K562 (cell line): ENCODE results near the gene DNMT3L. TPM values are rescaled to one million over a fixed set of nuclear protein-coding genes. Genes with fewer than 3 reads are reported as not detected.

Experiments used
- ATAC-seq: fragments of 200-7000 bp; cut with Tn5 transposase; 3 replicates; pipeline ENCODE4 v1.9.1; 2020; ENCODE audit warnings: moderate library complexity
- BruUV-seq: library from RNA; stranded (reverse); fragments of 400-500 nt; replicated peaks from 2 replicates; lab custom pipeline; 2021; lab: Mats Ljungman, UMichigan
- CTCF ChIA-PET: fragments of 300-600 bp; formaldehyde crosslinking; extraction: SDS; loops from one replicate; lab custom pipeline; 2021; ENCODE audit warnings: low intra/inter-chr PET ratio; lab: Yijun Ruan, JAX
- POLR2A ChIA-PET: fragments of 300-600, 350-650 bp; sonication (Branson Sonifier 250); formaldehyde crosslinking; extraction: SDS; loops from one replicate; lab custom pipeline; 2021; ENCODE audit warnings: antibody characterized with exemption, inconsistent platforms; lab: Yijun Ruan, JAX
- DNase-seq, 4 experiments: peaks; one replicate each; pipeline versions ENCODE4 v3.0.0 to v3.0.0-alpha.2; 2011 to 2018; ENCODE audit warnings: low spot score in 3 of 4, mixed read lengths in 3 of 4; ENCODE audit errors: extremely low read depth in 1 of 4
- FAIRE-seq: peaks from 2 replicates; lab custom pipeline; 2011; peaks lifted over from hg19 to GRCh38; lab: Jason Lieb, UNC
- H2AFZ ChIP-seq: 2 replicates; pipeline ENCODE4 v1.6.0; 2011; ENCODE audit warnings: low read depth, low read length, control low read depth, inconsistent platforms
- H3K27ac ChIP-seq: fragments of 200-600 bp; 3 replicates; pipeline ENCODE4 v1.8.0; 2011; ENCODE audit warnings: low read depth, mild to moderate bottlenecking, control low read depth, inconsistent platforms, low read length, moderate library complexity, mixed read lengths; ENCODE audit errors: extremely low read depth
- H3K27me3 ChIP-seq, 2 experiments: fragments of 300-600 bp in 1 of 2; 2 replicates in 1 of 2; 3 replicates in 1 of 2; pipeline versions ENCODE4 v1.6.0 to v1.8.0; 2011; ENCODE audit warnings: inconsistent platforms in 2 of 2, low read length in 2 of 2, mild to moderate bottlenecking in 1 of 2, mixed read lengths in 1 of 2, moderate library complexity in 1 of 2; ENCODE audit not compliant: control insufficient read depth in 2 of 2, insufficient read depth in 2 of 2
- H3K36me3 ChIP-seq: fragments of 300-600 bp; 3 replicates; pipeline ENCODE4 v1.8.0; 2011; ENCODE audit warnings: mild to moderate bottlenecking, low read length, inconsistent platforms; ENCODE audit not compliant: control insufficient read depth, insufficient read depth
- H3K4me1 ChIP-seq, 2 experiments: fragments of 200-600 bp in 1 of 2; replicated peaks in 1 of 2; 2 replicates in 1 of 2; 3 replicates in 1 of 2; pipeline versions ENCODE4 v1.5.1 to v1.8.0; 2011; ENCODE audit warnings: inconsistent platforms in 2 of 2, low read length in 2 of 2, mild to moderate bottlenecking in 1 of 2, mixed read lengths in 1 of 2, moderate library complexity in 1 of 2; ENCODE audit not compliant: control insufficient read depth in 2 of 2, insufficient read depth in 2 of 2
- H3K4me2 ChIP-seq: 2 replicates; pipeline ENCODE4 v1.6.1; 2011; ENCODE audit warnings: low read length, control low read depth, inconsistent platforms, mixed read lengths; ENCODE audit not compliant: insufficient read depth
- H3K4me3 ChIP-seq: fragments of 200-600 bp; sonication (generic), shearing (Covaris generic); 2 replicates; pipeline ENCODE4 v1.5.1; 2016; ENCODE audit warnings: control low read depth, inconsistent platforms
- H3K79me2 ChIP-seq: fragments of 200-600 bp; 3 replicates; pipeline ENCODE4 v1.8.0; 2011; ENCODE audit warnings: low read length, inconsistent platforms; ENCODE audit not compliant: control insufficient read depth, insufficient read depth
- H3K9ac ChIP-seq, 2 experiments: 2 replicates each; pipeline versions ENCODE4 v1.6.0 to v1.6.1; 2011; ENCODE audit warnings: low read depth in 2 of 2, low read length in 2 of 2, control low read depth in 1 of 2, inconsistent platforms in 1 of 2, mild to moderate bottlenecking in 1 of 2, mixed read lengths in 1 of 2; ENCODE audit not compliant: insufficient read depth in 1 of 2
- H3K9me1 ChIP-seq: one replicate; pipeline ENCODE4 v1.6.0; 2011; ENCODE audit warnings: inconsistent platforms, mild to moderate bottlenecking, low read length, moderate library complexity; ENCODE audit not compliant: control insufficient read depth, insufficient read depth
- H3K9me3 ChIP-seq: replicated peaks from 2 replicates; pipeline ENCODE4 v1.5.1; 2011; ENCODE audit warnings: low read depth, low read length, inconsistent platforms; ENCODE audit not compliant: control insufficient read depth, insufficient read depth
- H4K20me1 ChIP-seq: replicated peaks from 2 replicates; pipeline ENCODE4 v1.6.1; 2011; ENCODE audit warnings: low read length, inconsistent platforms, mixed read lengths; ENCODE audit not compliant: control insufficient read depth, insufficient read depth
- ATF1 ChIP-seq, 2 experiments: fragments of 450-650 bp in 1 of 2; IDR thresholded peaks; 2 replicates each; pipeline ENCODE4 v1.6.1; 2016; ENCODE audit warnings: missing compliant biosample characterization in 1 of 2, missing genetic modification characterization in 1 of 2
- EWSR1 ChIP-seq: fragments of 450-650 bp; IDR thresholded peaks from 2 replicates; pipeline ENCODE4 v1.6.1; 2018; ENCODE audit warnings: borderline replicate concordance, mild to moderate bottlenecking, low read depth, moderate library complexity; ENCODE audit not compliant: partially characterized antibody
- L3MBTL2 ChIP-seq: fragments of 450-650 bp; IDR thresholded peaks from 2 replicates; pipeline ENCODE4 v1.6.1; 2016; ENCODE audit warnings: mild to moderate bottlenecking, moderate library complexity
- POLR3A ChIP-seq: IDR thresholded peaks from 2 replicates; pipeline ENCODE4 v1.6.1; 2011; ENCODE audit warnings: borderline replicate concordance, mild to moderate bottlenecking, moderate library complexity; ENCODE audit not compliant: insufficient read length, insufficient read depth; ENCODE audit errors: extremely low read depth
- WGBS: fragments of 100-300 bp; shearing (Covaris generic); methylation state at CpG from one replicate; pipeline ENCODE4 v1.1.6; 2016; ENCODE audit warnings: low coverage, mixed read lengths; ENCODE audit not compliant: insufficient coverage; ENCODE audit errors: missing lambda C conversion rate; 5-methylcytosine and 5-hydroxymethylcytosine counted together
- in situ Hi-C: fragments of 300-500 bp; cut with MboI; formaldehyde crosslinking; loops from 4 replicates; pipeline ENCODE4 v1.15.0; 2018; ENCODE audit warnings: inconsistent platforms, mixed read lengths
- intact Hi-C: fragments of 100-400 bp; cut with micrococcal nuclease; formaldehyde crosslinking; loops from 2 replicates; pipeline ENCODE4 v1.14.2; 2022
- polyA plus RNA-seq, 8 experiments: library from polyadenylated mRNA; depleted of rRNA in 4 of 8; stranded (reverse) in 5 of 8; unstranded in 3 of 8; fragments of >200 nt; fragmentation: Nextera tagmentation in 2 of 8; fragmentation: Illumina TruSeq in 1 of 8; extraction: Ambion mirVana in 2 of 8; extraction: Trizol in 1 of 8; gene quantifications; 2 replicates each; pipeline versions ENCODE4 v1.2.1 to v1.2.3, GENCODE V29; 2011 to 2014; ENCODE audit warnings: inconsistent platforms in 1 of 8, missing spikeins in 1 of 8
- total RNA-seq, 7 experiments: library from RNA; depleted of rRNA in 6 of 7; stranded (reverse); fragments of >200 nt in 6 of 7; fragmentation: Illumina TruSeq in 2 of 7; extraction: Trizol in 2 of 7; gene quantifications; 2 replicates each; pipeline versions ENCODE4 v1.2.1 to v1.2.3, GENCODE V29; 2011 to 2021; ENCODE audit warnings: low replicate concordance in 1 of 7
- TF ChIP-seq, protein P1 (sequence below): fragments of 200-800 bp; sonication (Bioruptor generic); IDR thresholded peaks from 2 replicates; pipeline ENCODE4 v1.6.1; 2017; ENCODE audit warnings: missing genetic modification characterization, missing compliant biosample characterization
- TF ChIP-seq, protein P2 (sequence below): fragments of 250-450 bp; sonication (Bioruptor Pico); IDR thresholded peaks from 2 replicates; pipeline ENCODE4 v1.4.0; 2020; ENCODE audit warnings: borderline replicate concordance
- TF ChIP-seq, protein P3 (sequence below), 2 experiments: IDR thresholded peaks; 2 replicates each; pipeline ENCODE4 v1.6.1; 2011; ENCODE audit warnings: borderline replicate concordance in 1 of 2, control low read depth in 1 of 2, low read depth in 1 of 2, low read length in 1 of 2, mild to moderate bottlenecking in 1 of 2, mixed read lengths in 1 of 2, moderate library complexity in 1 of 2; ENCODE audit not compliant: insufficient read depth in 1 of 2, insufficient read length in 1 of 2, poor library complexity in 1 of 2, severe bottlenecking in 1 of 2; ENCODE audit errors: extremely low read depth in 1 of 2
- TF ChIP-seq, protein P4 (sequence below): sonication (generic); formaldehyde crosslinking; IDR thresholded peaks from 2 replicates; pipeline ENCODE4 v1.9.0; 2022; ENCODE audit warnings: mild to moderate bottlenecking, missing genetic modification reagents
- TF ChIP-seq, protein P5 (sequence below), 3 experiments: IDR thresholded peaks in 2 of 3; conservative IDR thresholded peaks in 1 of 3; 2 replicates each; pipeline ENCODE4 v1.5.1; 2011 to 2012; ENCODE audit warnings: low read length in 3 of 3, mild to moderate bottlenecking in 3 of 3, control low read depth in 2 of 3, improper control_type of control experiment in 1 of 3, inconsistent platforms in 1 of 3, low read depth in 1 of 3, mixed read lengths in 1 of 3, moderate library complexity in 1 of 3; ENCODE audit not compliant: insufficient read depth in 2 of 3

Gene DNMT3L
- total and polyA plus RNA-seq, 9 of the 15 experiments (the other 6 are each of a cell fraction or from before 2014, with no cell fraction given), result 0.08 TPM; not detected in 8

DNA sequence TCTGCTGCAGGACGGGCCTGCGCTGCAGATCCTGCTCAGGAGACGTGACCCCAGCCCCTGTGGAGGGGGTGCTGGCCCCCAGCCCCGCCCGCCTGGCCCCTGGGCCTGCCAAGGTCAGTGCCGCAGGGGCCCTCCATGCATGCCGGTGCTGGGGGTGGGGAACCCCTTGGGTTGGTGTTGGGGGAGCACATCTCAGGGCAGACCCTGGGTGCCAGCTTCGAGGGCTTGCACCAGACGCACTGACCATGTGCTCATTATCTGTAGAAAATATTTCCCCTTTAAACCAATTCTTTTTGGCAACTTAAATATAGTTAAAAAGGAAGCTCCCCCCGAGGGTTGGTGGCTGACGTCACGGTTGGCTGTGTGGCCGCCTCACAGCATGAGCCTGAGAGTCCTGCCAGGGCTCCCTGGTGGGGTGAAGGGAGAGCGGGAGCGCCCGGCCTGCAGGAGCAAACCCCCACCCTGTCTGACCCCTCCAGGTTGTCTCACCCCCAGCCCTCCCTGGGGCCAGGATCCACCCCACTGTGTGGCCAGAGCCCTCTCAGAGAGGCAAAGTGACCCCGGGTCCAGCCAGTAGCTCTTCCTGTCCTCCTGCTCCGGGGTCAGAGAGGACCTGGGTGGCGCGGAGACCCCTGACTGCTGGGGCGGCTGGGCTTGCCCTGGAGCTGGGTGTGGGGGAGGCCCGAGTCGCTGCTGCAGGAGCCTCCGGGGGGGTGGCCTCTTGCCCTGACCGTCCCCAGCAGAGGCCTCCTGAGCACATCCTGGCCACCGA, 32.9 kb upstream of the DNMT3L start:
- WGBS, result 15% methylated on average over 22 of the region's 26 CpGs
- H2AFZ ChIP-seq, result no peak overlapping the region
- H3K9ac ChIP-seq, result peak overlapping the region in 1 of 2 experiments; percentile 75; a peak in 2 of 4 replicates
- H3K79me2 ChIP-seq, result no peaks in the 10 kb centered on the region
- peaks cover 3% of the 10 kb centered on the region for H3K9me1 ChIP-seq
- no peak overlapping the region for H3K4me3 ChIP-seq
- H4K20me1 ChIP-seq, result peaks cover 7% of the 10 kb centered on the region; the same call in 1 of the 2 replicates
- ATAC-seq, result no peak
- intact Hi-C loops (no loop called here), in situ Hi-C loops (loop anchor here (25.0 kb wide), 1 partner anchor 132 kb away; no protein-coding TSS in a partner anchor)
- CTCF ChIA-PET, result no interaction called here
- no peak for FAIRE-seq
- H3K27ac ChIP-seq, result no peak overlapping the region
- BruUV-seq, result no TSS peak
- peaks cover 7 to 37% of the 10 kb centered on the region in 2 experiments; a peak in 3 of 5 replicates for H3K27me3 ChIP-seq
- no peaks in the 10 kb centered on the region for H3K9me3 ChIP-seq
- no peaks in the 10 kb centered on the region for H3K36me3 ChIP-seq
- peaks cover 6 to 70% of the 10 kb centered on the region in 2 experiments for H3K4me1 ChIP-seq
- H3K4me2 ChIP-seq, result no peak overlapping the region
- POLR2A ChIA-PET, result no interaction called here
- DNase-seq, result no peak
- TF ChIP-seq EWSR1, result no peak
- TF ChIP-seq L3MBTL2, result peak; percentile 64
- TF ChIP-seq, protein P1, sequence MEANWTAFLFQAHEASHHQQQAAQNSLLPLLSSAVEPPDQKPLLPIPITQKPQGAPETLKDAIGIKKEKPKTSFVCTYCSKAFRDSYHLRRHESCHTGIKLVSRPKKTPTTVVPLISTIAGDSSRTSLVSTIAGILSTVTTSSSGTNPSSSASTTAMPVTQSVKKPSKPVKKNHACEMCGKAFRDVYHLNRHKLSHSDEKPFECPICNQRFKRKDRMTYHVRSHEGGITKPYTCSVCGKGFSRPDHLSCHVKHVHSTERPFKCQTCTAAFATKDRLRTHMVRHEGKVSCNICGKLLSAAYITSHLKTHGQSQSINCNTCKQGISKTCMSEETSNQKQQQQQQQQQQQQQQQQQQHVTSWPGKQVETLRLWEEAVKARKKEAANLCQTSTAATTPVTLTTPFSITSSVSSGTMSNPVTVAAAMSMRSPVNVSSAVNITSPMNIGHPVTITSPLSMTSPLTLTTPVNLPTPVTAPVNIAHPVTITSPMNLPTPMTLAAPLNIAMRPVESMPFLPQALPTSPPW (CRISPR knock-in tag), result peak; percentile 42; the same call in 1 of the 2 replicates
- TF ChIP-seq POLR3A, result no peak
- TF ChIP-seq, protein P2, sequence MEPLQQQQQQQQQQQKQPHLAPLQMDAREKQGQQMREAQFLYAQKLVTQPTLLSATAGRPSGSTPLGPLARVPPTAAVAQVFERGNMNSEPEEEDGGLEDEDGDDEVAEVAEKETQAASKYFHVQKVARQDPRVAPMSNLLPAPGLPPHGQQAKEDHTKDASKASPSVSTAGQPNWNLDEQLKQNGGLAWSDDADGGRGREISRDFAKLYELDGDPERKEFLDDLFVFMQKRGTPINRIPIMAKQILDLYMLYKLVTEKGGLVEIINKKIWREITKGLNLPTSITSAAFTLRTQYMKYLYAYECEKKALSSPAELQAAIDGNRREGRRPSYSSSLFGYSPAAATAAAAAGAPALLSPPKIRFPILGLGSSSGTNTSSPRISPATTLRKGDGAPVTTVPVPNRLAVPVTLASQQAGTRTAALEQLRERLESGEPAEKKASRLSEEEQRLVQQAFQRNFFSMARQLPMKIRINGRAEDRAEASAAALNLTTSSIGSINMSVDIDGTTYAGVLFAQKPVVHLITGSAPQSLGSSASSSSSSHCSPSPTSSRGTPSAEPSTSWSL (CRISPR knock-in tag), result no peak
- TF ChIP-seq, protein P3, sequence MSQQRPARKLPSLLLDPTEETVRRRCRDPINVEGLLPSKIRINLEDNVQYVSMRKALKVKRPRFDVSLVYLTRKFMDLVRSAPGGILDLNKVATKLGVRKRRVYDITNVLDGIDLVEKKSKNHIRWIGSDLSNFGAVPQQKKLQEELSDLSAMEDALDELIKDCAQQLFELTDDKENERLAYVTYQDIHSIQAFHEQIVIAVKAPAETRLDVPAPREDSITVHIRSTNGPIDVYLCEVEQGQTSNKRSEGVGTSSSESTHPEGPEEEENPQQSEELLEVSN (IDR thresholded peaks at IDR 0.05; ENCODE audit: borderline replicate concordance in 1 of 2, extremely low read depth in 1 of 2, insufficient read depth in 1 of 2, insufficient read length in 1 of 2, low read depth in 1 of 2, low read length in 1 of 2, poor library complexity in 1 of 2, severe bottlenecking in 1 of 2), result peak in 1 of 2 experiments; percentile 29
- TF ChIP-seq, protein P4, sequence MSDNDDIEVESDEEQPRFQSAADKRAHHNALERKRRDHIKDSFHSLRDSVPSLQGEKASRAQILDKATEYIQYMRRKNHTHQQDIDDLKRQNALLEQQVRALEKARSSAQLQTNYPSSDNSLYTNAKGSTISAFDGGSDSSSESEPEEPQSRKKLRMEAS (CRISPR knock-in tag), result peak; percentile 42; the same call in 1 of the 2 replicates
- TF ChIP-seq, protein P5, sequence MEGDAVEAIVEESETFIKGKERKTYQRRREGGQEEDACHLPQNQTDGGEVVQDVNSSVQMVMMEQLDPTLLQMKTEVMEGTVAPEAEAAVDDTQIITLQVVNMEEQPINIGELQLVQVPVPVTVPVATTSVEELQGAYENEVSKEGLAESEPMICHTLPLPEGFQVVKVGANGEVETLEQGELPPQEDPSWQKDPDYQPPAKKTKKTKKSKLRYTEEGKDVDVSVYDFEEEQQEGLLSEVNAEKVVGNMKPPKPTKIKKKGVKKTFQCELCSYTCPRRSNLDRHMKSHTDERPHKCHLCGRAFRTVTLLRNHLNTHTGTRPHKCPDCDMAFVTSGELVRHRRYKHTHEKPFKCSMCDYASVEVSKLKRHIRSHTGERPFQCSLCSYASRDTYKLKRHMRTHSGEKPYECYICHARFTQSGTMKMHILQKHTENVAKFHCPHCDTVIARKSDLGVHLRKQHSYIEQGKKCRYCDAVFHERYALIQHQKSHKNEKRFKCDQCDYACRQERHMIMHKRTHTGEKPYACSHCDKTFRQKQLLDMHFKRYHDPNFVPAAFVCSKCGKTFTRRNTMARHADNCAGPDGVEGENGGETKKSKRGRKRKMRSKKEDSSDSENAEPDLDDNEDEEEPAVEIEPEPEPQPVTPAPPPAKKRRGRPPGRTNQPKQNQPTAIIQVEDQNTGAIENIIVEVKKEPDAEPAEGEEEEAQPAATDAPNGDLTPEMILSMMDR (IDR thresholded peaks at IDR 0.05 in 2 of 3, conservative IDR thresholded peaks at IDR 0.05 in 1 of 3; ENCODE audit: insufficient read depth in 2 of 3, low read depth in 1 of 3, low read length in 3 of 3), result no peak
- TF ChIP-seq ATF1 (CRISPR knock-in tag; IDR thresholded peaks at IDR 0.05), result no peak
- peak; percentile 55; the same call in 1 of the 2 replicates for TF ChIP-seq ATF1 (tag; IDR thresholded peaks at IDR 0.05)
